Stimulated activated CD4-positive, alpha-beta T cell treated with anti-CD3 and anti-CD28 coated beads, Interleukin-1b, Interleukin-23, amount 100 ng/mL, for 48 hours (primary cell): ENCODE results near the gene TMEFF1.

Experiments used
- DNase-seq: peaks from one replicate; pipeline ENCODE4 v3.0.0-alpha.2; 2020

Gene TMEFF1

GRCh38 chr9:100626949-100627348 lies 154.0 kb downstream of the TMEFF1 start:
- no peak for DNase-seq
